Amniotic stem cell (primary cell): ENCODE results near the gene MTA3.
"Not testable (repeated sequence)": the region's sequence is repeated elsewhere in the genome, so short reads cannot be mapped to it uniquely, and the experiment has no call there.

Experiments used
- DNase-seq: peaks from one replicate; lab custom pipeline; 2025; lab: John Stamatoyannopoulos, UW

The MTA3 gene

GRCh38 chr2:42663828-42664227 is 95.4 kb downstream of the MTA3 start:
- DNase-seq: no peak

- DNase-seq: no peak
These were observed 105.7 kb downstream of the MTA3 start for GRCh38 chr2:42673989-42674579.

GRCh38 chr2:42675815-42676214 is 107.4 kb downstream of the MTA3 start:
- DNase-seq: no peak

- no peak for DNase-seq
These were observed 116.9 kb downstream of the MTA3 start for GRCh38 chr2:42685303-42685702.

GRCh38 chr2:42693013-42693615 is 124.7 kb downstream of the MTA3 start:
- DNase-seq: no peak

- DNase-seq: no peak
These were observed 125.5 kb downstream of the MTA3 start for GRCh38 chr2:42693688-42694479.

- DNase-seq: no peak
These were observed 128.6 kb downstream of the MTA3 start for GRCh38 chr2:42696987-42697386.

- no peak for DNase-seq
These were observed 130.5 kb downstream of the MTA3 start for GRCh38 chr2:42698940-42699339.

GRCh38 chr2:42706836-42707235 is 138.4 kb downstream of the MTA3 start:
- DNase-seq: no peak

GRCh38 chr2:42708179-42708578 is 139.7 kb downstream of the MTA3 start:
- DNase-seq: no peak

GRCh38 chr2:42711896-42712295 is 143.5 kb downstream of the MTA3 start:
- DNase-seq: no peak

- no peak for DNase-seq
These were observed 144.5 kb downstream of the MTA3 start for GRCh38 chr2:42712934-42713333.

- no peak for DNase-seq
These were observed 145.5 kb downstream of the MTA3 start for GRCh38 chr2:42713920-42714319.

- no peak for DNase-seq
These were observed 146.3 kb downstream of the MTA3 start for GRCh38 chr2:42714686-42715085.

- DNase-seq: no peak
These were observed 153.5 kb downstream of the MTA3 start for GRCh38 chr2:42721898-42722297.

- DNase-seq: peak; percentile 30
These were observed 154.1 kb downstream of the MTA3 start for GRCh38 chr2:42722320-42723190.

GRCh38 chr2:42723465-42723864 is 155.0 kb downstream of the MTA3 start:
- no peak for DNase-seq

GRCh38 chr2:42724886-42725285 is 156.5 kb downstream of the MTA3 start:
- DNase-seq: no peak

- DNase-seq: no peak
These were observed 157.2 kb downstream of the MTA3 start for GRCh38 chr2:42725657-42726056.

GRCh38 chr2:42726680-42727079 is 158.2 kb downstream of the MTA3 start:
- DNase-seq: no peak

- DNase-seq: not testable (repeated sequence)
These were observed 162.9 kb downstream of the MTA3 start for GRCh38 chr2:42731316-42731715.

GRCh38 chr2:42733852-42734251 is 165.4 kb downstream of the MTA3 start:
- DNase-seq: no peak
